K562 (cell line): ENCODE data around the gene GP1BA. TPM values are rescaled to one million over a fixed set of nuclear protein-coding genes. Genes with fewer than 3 reads are reported as not detected.

Experiments used
- C11orf30 ChIP-seq: fragments of 450-650 bp; IDR thresholded peaks from 2 replicates; pipeline ENCODE4 v1.6.1; 2016; ENCODE audit warnings: low read depth, mild to moderate bottlenecking
- CC2D1A ChIP-seq: fragments of 450-650 bp; IDR thresholded peaks from 2 replicates; pipeline ENCODE4 v1.6.1; 2017; ENCODE audit warnings: mild to moderate bottlenecking
- ELF1 ChIP-seq: fragments of 200-800 bp; sonication (Bioruptor generic); IDR thresholded peaks from 2 replicates; pipeline ENCODE4 v1.6.1; 2016; ENCODE audit warnings: missing genetic modification characterization, missing compliant biosample characterization
- HLTF ChIP-seq: fragments of 450-650 bp; IDR thresholded peaks from 2 replicates; pipeline ENCODE4 v1.6.1; 2016
- KLF1 ChIP-seq: fragments of 450-650 bp; IDR thresholded peaks from 2 replicates; pipeline ENCODE4 v1.6.1; 2016; ENCODE audit warnings: missing genetic modification characterization, missing compliant biosample characterization
- KLF10 ChIP-seq: fragments of 250-450 bp; sonication (Bioruptor Pico); IDR thresholded peaks from 2 replicates; pipeline ENCODE4 v1.6.1; 2021; ENCODE audit warnings: matching md5 sums
- MBD2 ChIP-seq: sonication (generic); IDR thresholded peaks from 2 replicates; pipeline ENCODE4 v1.6.1; 2016; ENCODE audit warnings: low read depth, borderline replicate concordance
- MTA3 ChIP-seq: fragments of 450-650 bp; formaldehyde crosslinking; IDR thresholded peaks from 2 replicates; pipeline ENCODE4 v1.6.1; 2017; ENCODE audit warnings: mild to moderate bottlenecking, borderline replicate concordance
- NCOA2 ChIP-seq, 2 experiments: fragments of 450-650 bp; IDR thresholded peaks; 2 replicates each; pipeline ENCODE4 v1.6.1; 2018; ENCODE audit warnings: mild to moderate bottlenecking in 2 of 2, moderate library complexity in 1 of 2; ENCODE audit not compliant: partially characterized antibody in 2 of 2
- NFIC ChIP-seq: fragments of 450-650 bp; IDR thresholded peaks from 2 replicates; pipeline ENCODE4 v1.6.1; 2017; ENCODE audit warnings: mild to moderate bottlenecking, inconsistent platforms
- PHB ChIP-seq: fragments of 250-450 bp; sonication (Bioruptor Pico); IDR thresholded peaks from 2 replicates; pipeline ENCODE4 v1.5.0; 2021
- SAFB2 ChIP-seq: fragments of 200-400 bp; formaldehyde crosslinking; IDR thresholded peaks from 2 replicates; pipeline ENCODE4 v1.6.1; 2018; ENCODE audit warnings: borderline replicate concordance, low read length, low read depth, moderate library complexity; ENCODE audit not compliant: severe bottlenecking
- SMAD4 ChIP-seq: fragments of 250-450 bp; sonication (Bioruptor Pico); conservative IDR thresholded peaks from 2 replicates; pipeline ENCODE4 v1.8.0; 2021; ENCODE audit warnings: inconsistent platforms, mild to moderate bottlenecking, moderate library complexity
- SREBF1 ChIP-seq: fragments of 150-350 bp; IDR thresholded peaks from 2 replicates; pipeline ENCODE4 v1.6.1; 2014; ENCODE audit warnings: antibody characterized with exemption, low read depth, low read length, borderline replicate concordance
- TAF15 ChIP-seq: fragments of 200-400 bp; formaldehyde crosslinking; IDR thresholded peaks from 2 replicates; pipeline ENCODE4 v1.6.1; 2017; ENCODE audit warnings: mild to moderate bottlenecking, low read depth, low read length, moderate library complexity
- ZBTB7A ChIP-seq: IDR thresholded peaks from 2 replicates; pipeline ENCODE4 v1.6.1; 2011; ENCODE audit warnings: low read depth, mild to moderate bottlenecking, low read length, moderate library complexity, borderline replicate concordance; ENCODE audit not compliant: control insufficient read depth
- ZNF140 ChIP-seq: fragments of 250-450 bp; sonication (Bioruptor Pico); IDR thresholded peaks from 2 replicates; pipeline ENCODE4 v1.8.0; 2021; ENCODE audit warnings: moderate library complexity, mild to moderate bottlenecking, inconsistent platforms
- ZNF3 ChIP-seq: fragments of 250-450 bp; sonication (Bioruptor Pico); IDR thresholded peaks from 2 replicates; pipeline ENCODE4 v1.5.0; 2021; ENCODE audit warnings: mild to moderate bottlenecking, moderate library complexity
- polyA plus RNA-seq, 8 experiments: library from polyadenylated mRNA; depleted of rRNA in 4 of 8; stranded (reverse) in 5 of 8; unstranded in 3 of 8; fragments of >200 nt; fragmentation: Nextera tagmentation in 2 of 8; fragmentation: Illumina TruSeq in 1 of 8; extraction: Ambion mirVana in 2 of 8; extraction: Trizol in 1 of 8; gene quantifications; 2 replicates each; pipeline versions ENCODE4 v1.2.1 to v1.2.3, GENCODE V29; 2011 to 2014; ENCODE audit warnings: inconsistent platforms in 1 of 8, missing spikeins in 1 of 8
- total RNA-seq, 7 experiments: library from RNA; depleted of rRNA in 6 of 7; stranded (reverse); fragments of >200 nt in 6 of 7; fragmentation: Illumina TruSeq in 2 of 7; extraction: Trizol in 2 of 7; gene quantifications; 2 replicates each; pipeline versions ENCODE4 v1.2.1 to v1.2.3, GENCODE V29; 2011 to 2021; ENCODE audit warnings: low replicate concordance in 1 of 7
- TF ChIP-seq, protein P1 (sequence below): fragments of 450-650 bp; IDR thresholded peaks from 2 replicates; pipeline ENCODE4 v1.6.1; 2014; ENCODE audit warnings: low read depth, mild to moderate bottlenecking, moderate library complexity, borderline replicate concordance
- TF ChIP-seq, protein P2 (sequence below), 2 experiments: fragments of 450-650 bp in 1 of 2; IDR thresholded peaks; 2 replicates each; pipeline ENCODE4 v1.6.1; 2011 to 2017; ENCODE audit warnings: low read depth in 2 of 2, antibody characterized with exemption in 1 of 2, borderline replicate concordance in 1 of 2, low read length in 1 of 2, mild to moderate bottlenecking in 1 of 2, mixed read lengths in 1 of 2; ENCODE audit not compliant: control insufficient read depth in 1 of 2
- TF ChIP-seq, protein P3 (sequence below), 3 experiments: fragments of 200-800 bp in 1 of 3; sonication (Bioruptor generic) in 1 of 3; sonication (generic) in 1 of 3; formaldehyde crosslinking in 1 of 3; IDR thresholded peaks; 2 replicates each; pipeline versions ENCODE4 v1.6.1 to v1.8.0; 2016 to 2022; ENCODE audit warnings: mild to moderate bottlenecking in 2 of 3, missing compliant biosample characterization in 2 of 3, missing genetic modification characterization in 2 of 3, missing genetic modification reagents in 1 of 3

GP1BA gene
- total and polyA plus RNA-seq, 9 of the 15 experiments (the other 6 are each of a cell fraction or from before 2014, with no cell fraction given), result 0.01 TPM; not detected in 8

DNA sequence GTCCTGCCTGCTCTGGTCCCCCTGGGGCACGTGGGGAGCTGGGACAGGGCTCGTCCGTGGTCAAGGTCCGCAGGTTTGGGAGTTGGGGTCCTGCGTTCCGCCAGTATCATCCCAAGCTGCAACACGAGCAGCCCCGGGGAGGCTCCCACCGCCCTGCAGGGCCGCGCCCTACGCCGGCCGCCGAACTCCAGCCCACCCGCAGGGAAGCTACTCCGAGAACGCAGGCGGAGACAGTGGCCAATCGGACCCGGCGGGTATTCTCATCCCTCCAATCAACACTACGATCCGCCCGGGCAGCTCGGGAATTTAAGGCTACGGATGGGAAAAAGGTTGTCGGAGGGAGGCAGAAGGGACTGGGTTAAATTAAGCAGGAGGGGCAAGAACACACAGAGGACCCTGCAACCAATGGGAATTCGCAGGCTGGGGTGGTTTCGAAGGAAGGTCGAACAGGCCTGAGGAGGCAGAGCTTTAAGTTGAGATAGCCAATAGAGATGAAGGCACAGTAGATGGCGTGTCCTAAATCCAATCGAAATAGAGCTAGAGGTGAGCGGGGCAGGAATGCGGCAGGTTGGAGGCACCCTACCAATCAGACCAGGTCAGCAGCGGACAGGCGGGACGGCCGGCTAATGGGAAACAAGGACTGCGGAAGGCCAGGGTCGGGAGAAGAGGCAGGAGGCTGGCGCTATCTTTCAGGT is 34.9 kb downstream of the GP1BA start (continued):
- TF ChIP-seq MBD2 (peak; percentile 99), MTA3 (peak; percentile 19; the same call in 1 of the 2 replicates), SAFB2 (no peak), TAF15 (no peak), SREBF1 (no peak), SMAD4 (CRISPR knock-in tag) (peak; percentile 42), ZNF140 (CRISPR knock-in tag) (no peak), CC2D1A (no peak; the same call in 1 of the 2 replicates), KLF10 (no peak), ELF1 (no peak), NCOA2 (IDR thresholded peaks at IDR 0.05; ENCODE audit: partially characterized antibody in 2 of 2) (no peak), PHB (CRISPR knock-in tag) (no peak), NFIC (no peak), HLTF (no peak), ZBTB7A (no peak; the same call in 1 of the 2 replicates), C11orf30 (no peak), KLF1 (tag) (0 out of 2 replicates have a peak, but pooled peaks have one; percentile 35), ZNF3 (CRISPR knock-in tag) (no peak)
- TF ChIP-seq, protein P1, sequence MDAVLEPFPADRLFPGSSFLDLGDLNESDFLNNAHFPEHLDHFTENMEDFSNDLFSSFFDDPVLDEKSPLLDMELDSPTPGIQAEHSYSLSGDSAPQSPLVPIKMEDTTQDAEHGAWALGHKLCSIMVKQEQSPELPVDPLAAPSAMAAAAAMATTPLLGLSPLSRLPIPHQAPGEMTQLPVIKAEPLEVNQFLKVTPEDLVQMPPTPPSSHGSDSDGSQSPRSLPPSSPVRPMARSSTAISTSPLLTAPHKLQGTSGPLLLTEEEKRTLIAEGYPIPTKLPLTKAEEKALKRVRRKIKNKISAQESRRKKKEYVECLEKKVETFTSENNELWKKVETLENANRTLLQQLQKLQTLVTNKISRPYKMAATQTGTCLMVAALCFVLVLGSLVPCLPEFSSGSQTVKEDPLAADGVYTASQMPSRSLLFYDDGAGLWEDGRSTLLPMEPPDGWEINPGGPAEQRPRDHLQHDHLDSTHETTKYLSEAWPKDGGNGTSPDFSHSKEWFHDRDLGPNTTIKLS, result no peak
- TF ChIP-seq, protein P2, sequence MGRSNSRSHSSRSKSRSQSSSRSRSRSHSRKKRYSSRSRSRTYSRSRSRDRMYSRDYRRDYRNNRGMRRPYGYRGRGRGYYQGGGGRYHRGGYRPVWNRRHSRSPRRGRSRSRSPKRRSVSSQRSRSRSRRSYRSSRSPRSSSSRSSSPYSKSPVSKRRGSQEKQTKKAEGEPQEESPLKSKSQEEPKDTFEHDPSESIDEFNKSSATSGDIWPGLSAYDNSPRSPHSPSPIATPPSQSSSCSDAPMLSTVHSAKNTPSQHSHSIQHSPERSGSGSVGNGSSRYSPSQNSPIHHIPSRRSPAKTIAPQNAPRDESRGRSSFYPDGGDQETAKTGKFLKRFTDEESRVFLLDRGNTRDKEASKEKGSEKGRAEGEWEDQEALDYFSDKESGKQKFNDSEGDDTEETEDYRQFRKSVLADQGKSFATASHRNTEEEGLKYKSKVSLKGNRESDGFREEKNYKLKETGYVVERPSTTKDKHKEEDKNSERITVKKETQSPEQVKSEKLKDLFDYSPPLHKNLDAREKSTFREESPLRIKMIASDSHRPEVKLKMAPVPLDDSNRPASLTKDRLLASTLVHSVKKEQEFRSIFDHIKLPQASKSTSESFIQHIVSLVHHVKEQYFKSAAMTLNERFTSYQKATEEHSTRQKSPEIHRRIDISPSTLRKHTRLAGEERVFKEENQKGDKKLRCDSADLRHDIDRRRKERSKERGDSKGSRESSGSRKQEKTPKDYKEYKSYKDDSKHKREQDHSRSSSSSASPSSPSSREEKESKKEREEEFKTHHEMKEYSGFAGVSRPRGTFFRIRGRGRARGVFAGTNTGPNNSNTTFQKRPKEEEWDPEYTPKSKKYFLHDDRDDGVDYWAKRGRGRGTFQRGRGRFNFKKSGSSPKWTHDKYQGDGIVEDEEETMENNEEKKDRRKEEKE (IDR thresholded peaks at IDR 0.05; ENCODE audit: borderline replicate concordance in 1 of 2, control insufficient read depth in 1 of 2, low read depth in 2 of 2, low read length in 1 of 2), result no peak
- TF ChIP-seq, protein P3, sequence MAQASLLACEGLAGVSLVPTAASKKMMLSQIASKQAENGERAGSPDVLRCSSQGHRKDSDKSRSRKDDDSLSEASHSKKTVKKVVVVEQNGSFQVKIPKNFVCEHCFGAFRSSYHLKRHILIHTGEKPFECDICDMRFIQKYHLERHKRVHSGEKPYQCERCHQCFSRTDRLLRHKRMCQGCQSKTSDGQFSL (CRISPR knock-in tag; IDR thresholded peaks at IDR 0.05), result no peak
- TF ChIP-seq, protein P3 (tag; IDR thresholded peaks at IDR 0.05), result no peak
